HG02943 (cell line): ENCODE measurements around the gene CEBPZOS.

ENCODE experiments used
- ATAC-seq: cut with Tn5 transposase; IDR thresholded peaks from one replicate; pipeline ENCODE4 v1.9.1; 2021; ENCODE audit warnings: mild to moderate bottlenecking, low read depth, moderate library complexity; ENCODE audit not compliant: unreplicated experiment

CEBPZOS gene

GRCh38 chr2:37231241-37232130 is 35.2 kb downstream of the CEBPZOS start, which contains the start of the genes CEBPZ and NDUFAF7:
Gene CEBPZ, minus strand, starts transcription at chr2:37231596. Its CDS starts 29 bp downstream, at chr2:37231567.
Gene NDUFAF7, plus strand, starts transcription at chr2:37231658. Its CDS starts 48 bp downstream, at chr2:37231706.
- peak; percentile 92 for ATAC-seq

- no peak for ATAC-seq
Observed at GRCh38 chr2:37232131-37232933, 36.0 kb downstream of the CEBPZOS start.

- no peak for ATAC-seq
Observed at GRCh38 chr2:37243435-37243834, 47.1 kb downstream of the CEBPZOS start.

- ATAC-seq = no peak
Observed at GRCh38 chr2:37244017-37244416, 47.7 kb downstream of the CEBPZOS start.

GRCh38 chr2:37244755-37245154 is 48.5 kb downstream of the CEBPZOS start:
- no peak for ATAC-seq

- ATAC-seq = no peak
Observed at GRCh38 chr2:37246205-37246604, 49.9 kb downstream of the CEBPZOS start.

GRCh38 chr2:37250869-37251740 is 54.8 kb downstream of the CEBPZOS start:
- ATAC-seq = no peak
